HG02884 (cell line): ENCODE results near the gene PNMA6F.
"Not testable (repeated sequence)": the region's sequence is repeated elsewhere in the genome, so short reads cannot be mapped to it uniquely, and the experiment has no call there.

Source experiments
- ATAC-seq: cut with Tn5 transposase; IDR thresholded peaks from one replicate; pipeline ENCODE4 v1.9.1; 2021; ENCODE audit warnings: mild to moderate bottlenecking, moderate library complexity; ENCODE audit not compliant: unreplicated experiment

The PNMA6F gene

GRCh38 chrX:153303276-153304262 lies 18.0 kb downstream of the PNMA6F start:
- ATAC-seq = no peak

- no peak for ATAC-seq
Observed at GRCh38 chrX:153302796-153303195, 18.8 kb downstream of the PNMA6F start.

- ATAC-seq = no peak
Observed at GRCh38 chrX:153301746-153302145, 19.8 kb downstream of the PNMA6F start.

- no peak for ATAC-seq
Observed at GRCh38 chrX:153299855-153300254, 21.7 kb downstream of the PNMA6F start.

- ATAC-seq = no peak
Observed at GRCh38 chrX:153297376-153297775, 24.2 kb downstream of the PNMA6F start.

GRCh38 chrX:153293485-153294071 lies 28.0 kb downstream of the PNMA6F start:
- ATAC-seq = not testable (repeated sequence)

GRCh38 chrX:153288807-153289206 lies 32.8 kb downstream of the PNMA6F start:
- ATAC-seq = not testable (repeated sequence)

GRCh38 chrX:153285678-153286077 lies 35.9 kb downstream of the PNMA6F start:
- ATAC-seq = not testable (repeated sequence)

- not testable (repeated sequence) for ATAC-seq
Observed at GRCh38 chrX:153283982-153284381, 37.6 kb downstream of the PNMA6F start.

GRCh38 chrX:153281784-153282183 lies 39.8 kb downstream of the PNMA6F start:
- ATAC-seq = not testable (repeated sequence)

- not testable (repeated sequence) for ATAC-seq
Observed at GRCh38 chrX:153279304-153279703, 42.3 kb downstream of the PNMA6F start.

- ATAC-seq = not testable (repeated sequence)
Observed at GRCh38 chrX:153276049-153276448, 45.5 kb downstream of the PNMA6F start.

GRCh38 chrX:153275418-153275817 lies 46.1 kb downstream of the PNMA6F start:
- not testable (repeated sequence) for ATAC-seq

GRCh38 chrX:153272584-153272983 lies 49.0 kb downstream of the PNMA6F start:
- not testable (repeated sequence) for ATAC-seq

- not testable (repeated sequence) for ATAC-seq
Observed at GRCh38 chrX:153272070-153272469, 49.5 kb downstream of the PNMA6F start.
